Neural cell (in vitro differentiated cells): ENCODE data around the gene TSPAN16. TPM values are rescaled to one million over a fixed set of nuclear protein-coding genes. Genes with fewer than 3 reads are reported as not detected.

ENCODE experiments used
- H2AFZ ChIP-seq: fragments of 200-600, 300-800 bp; sonication (generic), shearing (Covaris generic); 2 replicates; pipeline ENCODE4 v1.6.0; 2014; ENCODE audit warnings: low read depth, mild to moderate bottlenecking, antibody characterized with exemption, low read length, moderate library complexity
- H3F3A ChIP-seq: fragments of 200-600 bp; shearing (Covaris generic); 2 replicates; pipeline ENCODE4 v1.6.1; 2016; ENCODE audit warnings: mild to moderate bottlenecking, moderate library complexity, mixed read lengths, antibody characterized with exemption, low read length; ENCODE audit not compliant: insufficient read depth, poor library complexity, severe bottlenecking
- H3K27ac ChIP-seq: fragments of 200-600, 300-800 bp; sonication (generic), shearing (Covaris generic); 2 replicates; pipeline ENCODE4 v1.5.1; 2014; ENCODE audit warnings: mild to moderate bottlenecking, low read length, moderate library complexity
- H3K27me3 ChIP-seq: fragments of 300-800, 200-600 bp; sonication (generic), shearing (Covaris generic); 2 replicates; pipeline ENCODE4 v1.6.0; 2014; ENCODE audit warnings: mild to moderate bottlenecking, low read depth, low read length, moderate library complexity; ENCODE audit not compliant: insufficient read depth
- H3K36me3 ChIP-seq: fragments of 300-800, 200-600 bp; sonication (generic), shearing (Covaris generic); 2 replicates; pipeline ENCODE4 v1.5.1; 2014; ENCODE audit warnings: mild to moderate bottlenecking, antibody characterized with exemption, low read length, moderate library complexity; ENCODE audit not compliant: insufficient read depth
- H3K4me2 ChIP-seq: fragments of 300-800, 200-600 bp; sonication (generic), shearing (Covaris generic); 2 replicates; pipeline ENCODE4 v1.6.0; 2014; ENCODE audit warnings: mild to moderate bottlenecking, low read length
- H3K4me3 ChIP-seq: fragments of 300-800, 200-600 bp; sonication (generic), shearing (Covaris generic); 2 replicates; pipeline ENCODE4 v1.5.1; 2014; ENCODE audit warnings: mild to moderate bottlenecking, low read length, moderate library complexity
- H3K79me2 ChIP-seq: fragments of 200-600 bp; shearing (Covaris generic); replicated peaks from 2 replicates; pipeline ENCODE4 v1.6.0; 2014; ENCODE audit warnings: mild to moderate bottlenecking, low read length, moderate library complexity; ENCODE audit not compliant: insufficient read depth
- H3K9ac ChIP-seq: fragments of 300-800, 200-600 bp; sonication (generic), shearing (Covaris generic); 2 replicates; pipeline ENCODE4 v1.6.1; 2016; ENCODE audit warnings: mild to moderate bottlenecking, low read length, mixed read lengths
- H3K9me2 ChIP-seq: fragments of 200-600 bp; shearing (Covaris generic); 2 replicates; pipeline ENCODE4 v1.6.1; 2016; ENCODE audit warnings: mild to moderate bottlenecking, low read length, mixed read lengths; ENCODE audit not compliant: insufficient read depth
- H3K9me3 ChIP-seq: fragments of 200-600, 300-800 bp; sonication (generic), shearing (Covaris generic); 2 replicates; pipeline ENCODE4 v1.6.1; 2016; ENCODE audit warnings: mild to moderate bottlenecking, mixed run types, low read length, moderate library complexity, mixed read lengths
- H4K20me1 ChIP-seq: fragments of 200-600 bp; shearing (Covaris generic); 2 replicates; pipeline ENCODE4 v1.6.1; 2016; ENCODE audit warnings: mild to moderate bottlenecking, mixed run types; ENCODE audit not compliant: insufficient read depth
- EP300 ChIP-seq: fragments of 450-650 bp; conservative IDR thresholded peaks from 2 replicates; pipeline ENCODE4 v1.6.1; 2014; ENCODE audit warnings: antibody characterized with exemption, mild to moderate bottlenecking, moderate library complexity; ENCODE audit not compliant: poor library complexity, severe bottlenecking
- EZH2 ChIP-seq: fragments of 200-600, 300-800 bp; shearing (Covaris generic), sonication (generic); IDR thresholded peaks from 2 replicates; pipeline ENCODE4 v1.6.1; 2014; ENCODE audit warnings: antibody characterized with exemption, low read length, borderline replicate concordance, mild to moderate bottlenecking; ENCODE audit not compliant: insufficient read depth, poor library complexity, severe bottlenecking
- MXI1 ChIP-seq: fragments of 450-650 bp; conservative IDR thresholded peaks from 2 replicates; pipeline ENCODE4 v1.6.1; 2014; ENCODE audit warnings: antibody characterized with exemption, mild to moderate bottlenecking; ENCODE audit not compliant: poor library complexity, severe bottlenecking
- POLR2AphosphoS5 ChIP-seq: IDR thresholded peaks from 2 replicates; pipeline ENCODE4 v1.6.1; 2012
- RAD21 ChIP-seq: fragments of 450-650 bp; conservative IDR thresholded peaks from 2 replicates; pipeline ENCODE4 v1.6.1; 2014; ENCODE audit warnings: antibody characterized with exemption, mild to moderate bottlenecking, moderate library complexity
- SMC3 ChIP-seq: fragments of 450-650 bp; conservative IDR thresholded peaks from 2 replicates; pipeline ENCODE4 v1.6.1; 2014; ENCODE audit warnings: antibody characterized with exemption, mild to moderate bottlenecking, moderate library complexity; ENCODE audit not compliant: poor library complexity
- TAF1 ChIP-seq: IDR thresholded peaks from 2 replicates; pipeline ENCODE4 v1.6.1; 2012; ENCODE audit warnings: low read depth
- polyA plus RNA-seq: library from polyadenylated mRNA; depleted of rRNA; stranded (reverse); fragments of >200 nt; gene quantifications from 2 replicates; pipeline ENCODE4 v1.2.3, GENCODE V29; 2014
- TF ChIP-seq, protein P1 (sequence below): IDR thresholded peaks from 2 replicates; pipeline ENCODE4 v1.6.1; 2012; ENCODE audit warnings: borderline replicate concordance
- TF ChIP-seq, protein P2 (sequence below): fragments of 450-650 bp; IDR thresholded peaks from 2 replicates; pipeline ENCODE4 v1.5.1; 2014; ENCODE audit warnings: antibody characterized with exemption, mild to moderate bottlenecking, moderate library complexity; ENCODE audit not compliant: poor library complexity, severe bottlenecking

The TSPAN16 gene
- polyA plus RNA-seq, 1 donor from 2014 or later, result not detected

DNA sequence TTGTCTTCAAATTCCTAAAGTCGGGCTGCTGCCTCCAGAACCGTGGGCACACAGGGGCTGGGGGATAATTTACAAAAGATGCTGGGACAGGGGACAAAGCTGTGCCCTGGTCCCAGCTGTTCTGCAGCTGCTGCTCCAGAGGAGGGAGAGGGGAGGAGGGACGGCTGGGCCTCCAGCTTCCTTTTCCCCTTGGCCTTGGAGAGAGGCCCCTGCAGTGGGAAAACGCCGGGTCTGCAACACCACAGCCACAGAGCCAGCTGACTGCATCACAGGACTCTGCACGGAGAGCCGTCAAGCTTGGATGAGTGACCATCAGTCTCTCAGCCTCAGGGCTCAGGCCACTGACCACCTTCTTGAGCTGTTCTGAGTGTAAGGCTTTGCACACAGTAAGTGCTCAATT is 39.8 kb upstream of the TSPAN16 start:
- Histone ChIP-seq H3K27me3 (no peaks in the 10 kb centered on the region), H3K36me3 (no peaks in the 10 kb centered on the region), H3K79me2 (no peaks in the 10 kb centered on the region), H2AFZ (no peak overlapping the region), H3K9me3 (no peaks in the 10 kb centered on the region), H3F3A (no peaks in the 10 kb centered on the region), H3K4me3 (no peak overlapping the region), H3K4me2 (no peak overlapping the region), H3K9ac (no peak overlapping the region), H4K20me1 (no peaks in the 10 kb centered on the region), H3K9me2 (no peaks in the 10 kb centered on the region), H3K27ac (no peak overlapping the region)
- TF ChIP-seq EZH2 (no peak), POLR2AphosphoS5 (no peak), TAF1 (no peak), EP300 (no peak), RAD21 (no peak), SMC3 (no peak), MXI1 (no peak)
- TF ChIP-seq, protein P1, sequence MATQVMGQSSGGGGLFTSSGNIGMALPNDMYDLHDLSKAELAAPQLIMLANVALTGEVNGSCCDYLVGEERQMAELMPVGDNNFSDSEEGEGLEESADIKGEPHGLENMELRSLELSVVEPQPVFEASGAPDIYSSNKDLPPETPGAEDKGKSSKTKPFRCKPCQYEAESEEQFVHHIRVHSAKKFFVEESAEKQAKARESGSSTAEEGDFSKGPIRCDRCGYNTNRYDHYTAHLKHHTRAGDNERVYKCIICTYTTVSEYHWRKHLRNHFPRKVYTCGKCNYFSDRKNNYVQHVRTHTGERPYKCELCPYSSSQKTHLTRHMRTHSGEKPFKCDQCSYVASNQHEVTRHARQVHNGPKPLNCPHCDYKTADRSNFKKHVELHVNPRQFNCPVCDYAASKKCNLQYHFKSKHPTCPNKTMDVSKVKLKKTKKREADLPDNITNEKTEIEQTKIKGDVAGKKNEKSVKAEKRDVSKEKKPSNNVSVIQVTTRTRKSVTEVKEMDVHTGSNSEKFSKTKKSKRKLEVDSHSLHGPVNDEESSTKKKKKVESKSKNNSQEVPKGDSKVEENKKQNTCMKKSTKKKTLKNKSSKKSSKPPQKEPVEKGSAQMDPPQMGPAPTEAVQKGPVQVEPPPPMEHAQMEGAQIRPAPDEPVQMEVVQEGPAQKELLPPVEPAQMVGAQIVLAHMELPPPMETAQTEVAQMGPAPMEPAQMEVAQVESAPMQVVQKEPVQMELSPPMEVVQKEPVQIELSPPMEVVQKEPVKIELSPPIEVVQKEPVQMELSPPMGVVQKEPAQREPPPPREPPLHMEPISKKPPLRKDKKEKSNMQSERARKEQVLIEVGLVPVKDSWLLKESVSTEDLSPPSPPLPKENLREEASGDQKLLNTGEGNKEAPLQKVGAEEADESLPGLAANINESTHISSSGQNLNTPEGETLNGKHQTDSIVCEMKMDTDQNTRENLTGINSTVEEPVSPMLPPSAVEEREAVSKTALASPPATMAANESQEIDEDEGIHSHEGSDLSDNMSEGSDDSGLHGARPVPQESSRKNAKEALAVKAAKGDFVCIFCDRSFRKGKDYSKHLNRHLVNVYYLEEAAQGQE, result no peak
- TF ChIP-seq, protein P2, sequence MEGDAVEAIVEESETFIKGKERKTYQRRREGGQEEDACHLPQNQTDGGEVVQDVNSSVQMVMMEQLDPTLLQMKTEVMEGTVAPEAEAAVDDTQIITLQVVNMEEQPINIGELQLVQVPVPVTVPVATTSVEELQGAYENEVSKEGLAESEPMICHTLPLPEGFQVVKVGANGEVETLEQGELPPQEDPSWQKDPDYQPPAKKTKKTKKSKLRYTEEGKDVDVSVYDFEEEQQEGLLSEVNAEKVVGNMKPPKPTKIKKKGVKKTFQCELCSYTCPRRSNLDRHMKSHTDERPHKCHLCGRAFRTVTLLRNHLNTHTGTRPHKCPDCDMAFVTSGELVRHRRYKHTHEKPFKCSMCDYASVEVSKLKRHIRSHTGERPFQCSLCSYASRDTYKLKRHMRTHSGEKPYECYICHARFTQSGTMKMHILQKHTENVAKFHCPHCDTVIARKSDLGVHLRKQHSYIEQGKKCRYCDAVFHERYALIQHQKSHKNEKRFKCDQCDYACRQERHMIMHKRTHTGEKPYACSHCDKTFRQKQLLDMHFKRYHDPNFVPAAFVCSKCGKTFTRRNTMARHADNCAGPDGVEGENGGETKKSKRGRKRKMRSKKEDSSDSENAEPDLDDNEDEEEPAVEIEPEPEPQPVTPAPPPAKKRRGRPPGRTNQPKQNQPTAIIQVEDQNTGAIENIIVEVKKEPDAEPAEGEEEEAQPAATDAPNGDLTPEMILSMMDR, result no peak

DNA sequence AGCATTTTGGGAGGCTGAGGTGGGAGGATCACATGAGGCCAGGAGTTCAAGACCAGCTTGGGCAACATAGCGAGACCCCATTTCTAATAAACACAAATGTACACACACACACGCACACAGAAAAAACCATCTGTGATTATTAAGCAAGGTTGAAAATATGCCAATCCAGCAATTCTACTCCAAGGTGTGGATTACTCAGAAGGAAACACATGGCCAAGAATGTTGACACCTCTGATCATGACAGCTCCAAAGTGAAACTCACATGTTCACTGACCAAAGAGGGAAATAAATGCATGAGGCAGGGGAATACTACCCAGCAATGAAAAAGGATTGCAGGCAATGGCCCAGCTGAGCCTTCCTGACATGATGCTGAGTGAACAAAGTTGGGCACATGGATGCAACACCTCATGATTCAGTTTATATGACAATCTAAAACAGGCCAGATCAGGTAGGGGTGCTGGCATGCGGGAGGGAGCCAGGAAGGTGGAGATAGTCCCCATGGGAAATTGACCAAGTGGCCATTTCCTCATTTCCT is 38.0 kb upstream of the TSPAN16 start:
- Histone ChIP-seq H3K9me2 (no peaks in the 10 kb centered on the region), H3K79me2 (no peaks in the 10 kb centered on the region), H3K9me3 (no peaks in the 10 kb centered on the region), H3K4me2 (no peak overlapping the region), H2AFZ (no peak overlapping the region), H3F3A (no peaks in the 10 kb centered on the region), H3K4me3 (no peak overlapping the region), H3K27me3 (peaks cover 11% of the 10 kb centered on the region), H3K36me3 (no peaks in the 10 kb centered on the region), H4K20me1 (no peaks in the 10 kb centered on the region), H3K27ac (no peak overlapping the region), H3K9ac (no peak overlapping the region)
- TF ChIP-seq EZH2 (no peak), TAF1 (no peak), EP300 (no peak)
- TF ChIP-seq, protein P2, result no peak
